GM12878 (cell line): ENCODE results near the gene MRPL27. TPM values are rescaled to one million over a fixed set of nuclear protein-coding genes. Genes with fewer than 3 reads are reported as not detected.

ENCODE experiments used
- CBX5 ChIP-seq: sonication (generic); IDR thresholded peaks from 2 replicates; pipeline ENCODE4 v1.6.1; 2016; ENCODE audit warnings: low read depth, moderate library complexity, mild to moderate bottlenecking, inconsistent platforms
- CEBPZ ChIP-seq: fragments of 150-350 bp; IDR thresholded peaks from 2 replicates; pipeline ENCODE4 v1.6.1; 2016; ENCODE audit warnings: low read depth, low read length
- EED ChIP-seq: sonication (generic); IDR thresholded peaks from 2 replicates; pipeline ENCODE4 v1.6.1; 2016; ENCODE audit warnings: antibody characterized with exemption, low read depth
- HDAC2 ChIP-seq: fragments of 200-600 bp; sonication (generic); IDR thresholded peaks from 2 replicates; pipeline ENCODE4 v1.6.1; 2017
- MYC ChIP-seq: IDR thresholded peaks from 2 replicates; pipeline ENCODE4 v1.6.1; 2011; ENCODE audit warnings: mild to moderate bottlenecking, low read length, moderate library complexity, inconsistent platforms; ENCODE audit not compliant: insufficient read depth, insufficient replicate concordance, insufficient read length, severe bottlenecking
- STAT3 ChIP-seq: IDR thresholded peaks from 2 replicates; pipeline ENCODE4 v1.6.1; 2011; ENCODE audit warnings: low read depth, low read length, improper control_type of control experiment
- ZNF592 ChIP-seq: fragments of 450-650 bp; IDR thresholded peaks from 2 replicates; pipeline ENCODE4 v1.6.1; 2017; ENCODE audit warnings: mild to moderate bottlenecking, moderate library complexity
- polyA plus RNA-seq, 11 experiments: library from polyadenylated mRNA; depleted of rRNA in 4 of 11; unstranded in 6 of 11; stranded (reverse) in 5 of 11; fragments of >200 nt; fragmentation: Nextera tagmentation in 4 of 11; fragmentation: Illumina TruSeq in 1 of 11; extraction: Ambion mirVana in 4 of 11; extraction: Trizol in 1 of 11; gene quantifications; 1 replicate in 1 of 11; 2 replicates in 10 of 11; pipeline versions ENCODE4 v1.2.1 to v1.2.3, GENCODE V29; 2011 to 2016; ENCODE audit warnings: inconsistent platforms in 2 of 11, missing spikeins in 2 of 11, low read depth in 1 of 11
- total RNA-seq, 4 experiments: library from RNA; depleted of rRNA in 3 of 4; stranded (reverse); fragments of >200 nt in 3 of 4; fragmentation: Illumina TruSeq in 1 of 4; extraction: Trizol in 1 of 4; gene quantifications; 2 replicates each; pipeline versions ENCODE4 v1.2.1 to v1.2.3, GENCODE V29; 2013 to 2021

MRPL27 gene
- total and polyA plus RNA-seq, 10 of the 15 experiments (the other 5 are each of a cell fraction or from before 2014, with no cell fraction given), result 83.0 to 390 (median 131) TPM

GRCh38 chr17:50359005-50359699, 13.8 kb downstream of the MRPL27 start (continued):
- TF ChIP-seq ZNF592 (no peak), EED (no peak), CEBPZ (no peak), STAT3 (no peak), MYC (no peak), CBX5 (no peak), HDAC2 (no peak)
- TF ChIP-seq, all 136 proteins: peak for 0
